Neural cell (in vitro differentiated cells): ENCODE data around the gene LRRC45. TPM values are rescaled to one million over a fixed set of nuclear protein-coding genes. Genes with fewer than 3 reads are reported as not detected.

Experiments used
- H2AFZ ChIP-seq: fragments of 200-600, 300-800 bp; sonication (generic), shearing (Covaris generic); 2 replicates; pipeline ENCODE4 v1.6.0; 2014; ENCODE audit warnings: low read depth, mild to moderate bottlenecking, antibody characterized with exemption, low read length, moderate library complexity
- H3F3A ChIP-seq: fragments of 200-600 bp; shearing (Covaris generic); 2 replicates; pipeline ENCODE4 v1.6.1; 2016; ENCODE audit warnings: mild to moderate bottlenecking, moderate library complexity, mixed read lengths, antibody characterized with exemption, low read length; ENCODE audit not compliant: insufficient read depth, poor library complexity, severe bottlenecking
- H3K27ac ChIP-seq: fragments of 200-600, 300-800 bp; sonication (generic), shearing (Covaris generic); 2 replicates; pipeline ENCODE4 v1.5.1; 2014; ENCODE audit warnings: mild to moderate bottlenecking, low read length, moderate library complexity
- H3K27me3 ChIP-seq: fragments of 300-800, 200-600 bp; sonication (generic), shearing (Covaris generic); 2 replicates; pipeline ENCODE4 v1.6.0; 2014; ENCODE audit warnings: mild to moderate bottlenecking, low read depth, low read length, moderate library complexity; ENCODE audit not compliant: insufficient read depth
- H3K36me3 ChIP-seq: fragments of 300-800, 200-600 bp; sonication (generic), shearing (Covaris generic); 2 replicates; pipeline ENCODE4 v1.5.1; 2014; ENCODE audit warnings: mild to moderate bottlenecking, antibody characterized with exemption, low read length, moderate library complexity; ENCODE audit not compliant: insufficient read depth
- H3K4me2 ChIP-seq: fragments of 300-800, 200-600 bp; sonication (generic), shearing (Covaris generic); 2 replicates; pipeline ENCODE4 v1.6.0; 2014; ENCODE audit warnings: mild to moderate bottlenecking, low read length
- H3K4me3 ChIP-seq: fragments of 300-800, 200-600 bp; sonication (generic), shearing (Covaris generic); 2 replicates; pipeline ENCODE4 v1.5.1; 2014; ENCODE audit warnings: mild to moderate bottlenecking, low read length, moderate library complexity
- H3K79me2 ChIP-seq: fragments of 200-600 bp; shearing (Covaris generic); replicated peaks from 2 replicates; pipeline ENCODE4 v1.6.0; 2014; ENCODE audit warnings: mild to moderate bottlenecking, low read length, moderate library complexity; ENCODE audit not compliant: insufficient read depth
- H3K9ac ChIP-seq: fragments of 300-800, 200-600 bp; sonication (generic), shearing (Covaris generic); 2 replicates; pipeline ENCODE4 v1.6.1; 2016; ENCODE audit warnings: mild to moderate bottlenecking, low read length, mixed read lengths
- H3K9me2 ChIP-seq: fragments of 200-600 bp; shearing (Covaris generic); 2 replicates; pipeline ENCODE4 v1.6.1; 2016; ENCODE audit warnings: mild to moderate bottlenecking, low read length, mixed read lengths; ENCODE audit not compliant: insufficient read depth
- H3K9me3 ChIP-seq: fragments of 200-600, 300-800 bp; sonication (generic), shearing (Covaris generic); 2 replicates; pipeline ENCODE4 v1.6.1; 2016; ENCODE audit warnings: mild to moderate bottlenecking, mixed run types, low read length, moderate library complexity, mixed read lengths
- H4K20me1 ChIP-seq: fragments of 200-600 bp; shearing (Covaris generic); 2 replicates; pipeline ENCODE4 v1.6.1; 2016; ENCODE audit warnings: mild to moderate bottlenecking, mixed run types; ENCODE audit not compliant: insufficient read depth
- CTCF ChIP-seq: fragments of 450-650 bp; IDR thresholded peaks from 2 replicates; pipeline ENCODE4 v1.5.1; 2014; ENCODE audit warnings: antibody characterized with exemption, mild to moderate bottlenecking, moderate library complexity; ENCODE audit not compliant: poor library complexity, severe bottlenecking
- EP300 ChIP-seq: fragments of 450-650 bp; conservative IDR thresholded peaks from 2 replicates; pipeline ENCODE4 v1.6.1; 2014; ENCODE audit warnings: antibody characterized with exemption, mild to moderate bottlenecking, moderate library complexity; ENCODE audit not compliant: poor library complexity, severe bottlenecking
- EZH2 ChIP-seq: fragments of 200-600, 300-800 bp; shearing (Covaris generic), sonication (generic); IDR thresholded peaks from 2 replicates; pipeline ENCODE4 v1.6.1; 2014; ENCODE audit warnings: antibody characterized with exemption, low read length, borderline replicate concordance, mild to moderate bottlenecking; ENCODE audit not compliant: insufficient read depth, poor library complexity, severe bottlenecking
- MXI1 ChIP-seq: fragments of 450-650 bp; conservative IDR thresholded peaks from 2 replicates; pipeline ENCODE4 v1.6.1; 2014; ENCODE audit warnings: antibody characterized with exemption, mild to moderate bottlenecking; ENCODE audit not compliant: poor library complexity, severe bottlenecking
- POLR2AphosphoS5 ChIP-seq: IDR thresholded peaks from 2 replicates; pipeline ENCODE4 v1.6.1; 2012
- RAD21 ChIP-seq: fragments of 450-650 bp; conservative IDR thresholded peaks from 2 replicates; pipeline ENCODE4 v1.6.1; 2014; ENCODE audit warnings: antibody characterized with exemption, mild to moderate bottlenecking, moderate library complexity
- SMC3 ChIP-seq: fragments of 450-650 bp; conservative IDR thresholded peaks from 2 replicates; pipeline ENCODE4 v1.6.1; 2014; ENCODE audit warnings: antibody characterized with exemption, mild to moderate bottlenecking, moderate library complexity; ENCODE audit not compliant: poor library complexity
- TAF1 ChIP-seq: IDR thresholded peaks from 2 replicates; pipeline ENCODE4 v1.6.1; 2012; ENCODE audit warnings: low read depth
- polyA plus RNA-seq: library from polyadenylated mRNA; depleted of rRNA; stranded (reverse); fragments of >200 nt; gene quantifications from 2 replicates; pipeline ENCODE4 v1.2.3, GENCODE V29; 2014
- TF ChIP-seq, protein P1 (sequence below): IDR thresholded peaks from 2 replicates; pipeline ENCODE4 v1.6.1; 2012; ENCODE audit warnings: borderline replicate concordance

The LRRC45 gene
- polyA plus RNA-seq, 1 donor from 2014 or later = 51.7 TPM

- Histone ChIP-seq H3K27me3 (no peaks in the 10 kb centered on the region), H2AFZ (no peak overlapping the region), H3K4me3 (no peak overlapping the region), H3K36me3 (no peaks in the 10 kb centered on the region), H4K20me1 (no peaks in the 10 kb centered on the region), H3K9ac (no peak overlapping the region), H3K9me2 (no peaks in the 10 kb centered on the region), H3F3A (no peaks in the 10 kb centered on the region), H3K79me2 (peaks cover 10% of the 10 kb centered on the region), H3K4me2 (no peak overlapping the region), H3K27ac (no peak overlapping the region), H3K9me3 (no peaks in the 10 kb centered on the region)
- TF ChIP-seq RAD21 (no peak), EZH2 (no peak), SMC3 (no peak), TAF1 (no peak), EP300 (no peak), POLR2AphosphoS5 (no peak), CTCF (no peak), MXI1 (no peak)
- TF ChIP-seq, protein P1, sequence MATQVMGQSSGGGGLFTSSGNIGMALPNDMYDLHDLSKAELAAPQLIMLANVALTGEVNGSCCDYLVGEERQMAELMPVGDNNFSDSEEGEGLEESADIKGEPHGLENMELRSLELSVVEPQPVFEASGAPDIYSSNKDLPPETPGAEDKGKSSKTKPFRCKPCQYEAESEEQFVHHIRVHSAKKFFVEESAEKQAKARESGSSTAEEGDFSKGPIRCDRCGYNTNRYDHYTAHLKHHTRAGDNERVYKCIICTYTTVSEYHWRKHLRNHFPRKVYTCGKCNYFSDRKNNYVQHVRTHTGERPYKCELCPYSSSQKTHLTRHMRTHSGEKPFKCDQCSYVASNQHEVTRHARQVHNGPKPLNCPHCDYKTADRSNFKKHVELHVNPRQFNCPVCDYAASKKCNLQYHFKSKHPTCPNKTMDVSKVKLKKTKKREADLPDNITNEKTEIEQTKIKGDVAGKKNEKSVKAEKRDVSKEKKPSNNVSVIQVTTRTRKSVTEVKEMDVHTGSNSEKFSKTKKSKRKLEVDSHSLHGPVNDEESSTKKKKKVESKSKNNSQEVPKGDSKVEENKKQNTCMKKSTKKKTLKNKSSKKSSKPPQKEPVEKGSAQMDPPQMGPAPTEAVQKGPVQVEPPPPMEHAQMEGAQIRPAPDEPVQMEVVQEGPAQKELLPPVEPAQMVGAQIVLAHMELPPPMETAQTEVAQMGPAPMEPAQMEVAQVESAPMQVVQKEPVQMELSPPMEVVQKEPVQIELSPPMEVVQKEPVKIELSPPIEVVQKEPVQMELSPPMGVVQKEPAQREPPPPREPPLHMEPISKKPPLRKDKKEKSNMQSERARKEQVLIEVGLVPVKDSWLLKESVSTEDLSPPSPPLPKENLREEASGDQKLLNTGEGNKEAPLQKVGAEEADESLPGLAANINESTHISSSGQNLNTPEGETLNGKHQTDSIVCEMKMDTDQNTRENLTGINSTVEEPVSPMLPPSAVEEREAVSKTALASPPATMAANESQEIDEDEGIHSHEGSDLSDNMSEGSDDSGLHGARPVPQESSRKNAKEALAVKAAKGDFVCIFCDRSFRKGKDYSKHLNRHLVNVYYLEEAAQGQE = no peak
These were observed 31.4 kb downstream of the LRRC45 start for GRCh38 chr17:82054351-82055022.

- TF ChIP-seq POLR2AphosphoS5 (no peak), EZH2 (no peak), CTCF (no peak), MXI1 (no peak), TAF1 (no peak), EP300 (no peak), SMC3 (no peak), RAD21 (no peak)
- TF ChIP-seq, protein P1 = no peak
- no peaks in the 10 kb centered on the region for H3K9me3 ChIP-seq
- H3K27ac ChIP-seq = no peak overlapping the region
- H3K79me2 ChIP-seq = peaks cover 10% of the 10 kb centered on the region
- H3K27me3 ChIP-seq = no peaks in the 10 kb centered on the region
- H3F3A ChIP-seq = no peaks in the 10 kb centered on the region
- no peak overlapping the region for H3K4me2 ChIP-seq
- H4K20me1 ChIP-seq = no peaks in the 10 kb centered on the region
- no peaks in the 10 kb centered on the region for H3K9me2 ChIP-seq
- no peak overlapping the region for H2AFZ ChIP-seq
- H3K4me3 ChIP-seq = no peak overlapping the region
- no peak overlapping the region for H3K9ac ChIP-seq
- H3K36me3 ChIP-seq = no peaks in the 10 kb centered on the region
These were observed 32.2 kb downstream of the LRRC45 start for GRCh38 chr17:82055023-82055964.
